NCI-H2196 treated with DMSO at 0.1 percent for 48 hours (cell line): Measurements from ENCODE around the gene KIF21A.
"Not testable (repeated sequence)": the region's sequence is repeated elsewhere in the genome, so short reads cannot be mapped to it uniquely, and the experiment has no call there.

Source experiments
- DNase-seq: peaks from one replicate; lab custom pipeline; 2025; ENCODE audit not compliant: unreplicated experiment; lab: John Stamatoyannopoulos, UW

Gene KIF21A

DNA sequence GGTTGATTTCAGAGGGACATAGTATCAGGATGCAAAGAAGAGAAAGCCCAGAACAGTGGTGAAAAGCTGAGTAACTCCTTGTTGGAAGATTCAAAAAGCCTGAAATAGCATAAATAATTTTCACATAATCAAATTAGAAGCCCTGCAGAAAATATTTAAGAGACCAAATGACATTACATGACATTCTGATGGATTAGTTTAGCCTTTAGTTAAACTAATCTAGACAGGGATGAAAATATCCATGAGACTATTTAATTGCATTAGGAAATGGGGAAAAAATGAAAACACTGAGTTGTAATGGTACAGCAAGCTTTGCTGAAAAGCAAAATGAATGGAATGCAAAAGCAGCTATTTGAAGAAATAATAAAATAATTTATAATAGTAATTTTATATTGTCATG is 91.8 kb downstream of the KIF21A start:
- DNase-seq: no peak

DNA sequence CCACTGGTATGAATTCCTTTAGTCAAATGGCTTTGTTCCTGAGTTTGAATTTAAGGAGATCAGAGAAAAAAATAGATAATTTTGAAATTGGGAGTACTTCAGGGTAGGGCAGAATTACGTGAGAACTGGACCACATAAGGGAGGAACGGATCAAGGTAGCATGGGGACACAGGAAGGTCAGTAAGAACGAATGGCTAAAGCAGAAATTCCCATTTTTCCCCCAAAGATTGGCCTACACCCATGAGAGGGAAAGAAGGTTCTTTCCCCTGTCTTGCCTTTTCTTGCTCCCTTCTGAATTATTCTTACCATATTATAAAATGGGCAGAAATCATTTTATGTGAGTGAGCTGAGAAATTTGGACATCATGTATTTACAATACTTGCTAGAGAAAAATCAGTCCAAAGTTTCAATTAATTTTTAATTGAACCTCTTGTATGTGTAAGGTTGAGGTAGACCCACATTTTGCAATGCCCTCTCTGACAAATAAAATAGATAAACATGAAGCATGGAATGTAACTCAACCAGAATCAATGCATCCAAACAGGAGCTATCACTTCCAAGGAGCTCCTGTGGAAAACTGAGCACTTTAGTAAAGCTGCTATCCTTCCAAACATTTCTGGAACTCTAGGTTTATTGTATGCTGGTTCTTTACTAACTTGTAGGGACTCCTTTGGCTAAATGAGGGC is 93.8 kb downstream of the KIF21A start:
- DNase-seq: no peak

DNA sequence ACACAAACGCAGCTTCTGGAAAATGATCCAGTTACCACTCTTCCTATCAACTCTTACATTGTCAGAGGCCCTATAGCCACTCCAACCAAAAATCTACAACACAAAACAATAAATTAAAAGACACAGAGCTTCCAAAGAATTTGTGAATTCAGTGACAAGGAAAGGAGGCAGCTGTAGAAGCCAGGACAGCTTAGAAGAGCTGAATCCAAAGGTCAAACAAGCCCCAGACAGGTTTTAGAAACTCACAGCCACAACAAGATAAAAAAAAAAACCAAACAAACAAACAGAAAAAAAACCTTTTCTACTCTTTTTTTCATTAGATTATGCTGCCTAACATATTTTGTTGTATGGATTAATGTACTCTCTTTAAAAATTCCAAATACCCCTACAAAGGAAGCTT is 94.4 kb downstream of the KIF21A start:
- DNase-seq: no peak

DNA sequence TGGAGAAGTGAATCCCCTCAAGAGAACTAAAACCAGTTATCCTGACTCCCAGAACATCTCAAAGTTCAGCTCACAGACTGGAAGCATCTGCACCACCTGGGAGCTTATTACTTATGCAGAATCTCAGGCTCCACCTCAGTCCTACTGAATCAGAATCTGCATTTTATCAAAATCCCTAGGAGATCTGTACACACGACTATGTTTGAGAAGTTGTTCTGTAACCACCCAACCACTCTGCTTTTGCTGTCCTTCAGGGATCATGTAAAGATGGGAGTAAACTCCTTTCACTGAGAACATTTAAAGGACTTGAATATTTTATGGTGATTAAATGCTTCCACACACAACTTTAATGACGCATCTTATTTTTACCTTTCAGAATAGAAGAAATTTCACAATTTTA is 98.0 kb downstream of the KIF21A start:
- DNase-seq: no peak

DNA sequence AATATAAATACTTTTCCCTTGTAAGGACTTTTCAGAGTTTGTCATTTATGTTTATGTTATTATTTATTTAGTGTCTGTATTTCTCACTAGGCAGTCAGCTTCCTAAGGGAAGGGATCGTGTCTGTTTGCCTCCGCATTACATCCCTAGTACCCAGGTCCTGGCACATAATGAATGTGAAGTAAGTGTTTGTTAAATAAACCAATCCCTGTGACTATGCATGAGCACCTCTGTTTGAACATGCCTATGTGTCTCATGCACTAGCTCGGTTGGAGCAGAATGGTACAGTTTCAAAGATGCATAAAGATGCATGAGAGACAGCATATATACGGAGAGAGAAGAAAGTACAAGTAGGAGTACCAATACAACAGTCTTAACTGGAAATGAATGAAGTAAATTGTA is 99.3 kb downstream of the KIF21A start:
- DNase-seq: no peak

DNA sequence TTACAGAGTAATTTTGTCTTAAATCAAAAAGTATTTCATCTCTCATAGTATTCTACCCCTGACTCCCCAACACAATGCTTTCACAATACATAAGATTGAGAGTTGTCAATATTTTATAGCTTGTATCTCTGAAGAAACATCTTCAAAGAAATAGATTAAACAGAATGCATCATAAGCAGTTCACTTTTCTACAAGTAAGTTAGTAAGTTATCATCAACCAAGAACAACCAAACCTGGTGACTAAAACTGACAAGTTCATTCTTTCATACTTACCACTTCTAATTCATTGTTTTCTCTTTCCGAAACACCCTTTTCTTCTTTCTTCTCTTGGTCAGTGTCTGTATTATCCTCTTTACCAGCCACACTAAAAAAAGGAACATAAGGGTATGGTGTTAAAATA is 101.2 kb downstream of the KIF21A start:
- DNase-seq: no peak

DNA sequence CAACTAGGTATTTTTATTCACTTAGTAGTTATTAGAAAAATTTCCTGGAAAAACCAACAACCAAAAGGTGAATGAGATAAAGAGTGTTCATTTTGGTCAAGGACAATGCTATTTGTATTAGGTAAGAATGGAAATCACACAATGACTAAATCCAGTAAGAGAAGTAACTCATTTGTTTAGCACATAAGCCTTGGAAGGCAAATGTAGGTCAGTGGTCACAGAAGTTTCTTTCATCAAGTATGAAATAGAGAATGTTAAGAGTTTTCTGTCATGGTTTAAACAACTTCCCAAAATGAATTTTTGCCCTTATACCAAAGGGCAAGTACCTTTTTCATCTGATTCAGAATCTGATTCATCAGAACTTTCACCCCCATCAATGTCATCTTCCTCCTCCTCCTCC is 101.7 kb downstream of the KIF21A start:
- DNase-seq: no peak

DNA sequence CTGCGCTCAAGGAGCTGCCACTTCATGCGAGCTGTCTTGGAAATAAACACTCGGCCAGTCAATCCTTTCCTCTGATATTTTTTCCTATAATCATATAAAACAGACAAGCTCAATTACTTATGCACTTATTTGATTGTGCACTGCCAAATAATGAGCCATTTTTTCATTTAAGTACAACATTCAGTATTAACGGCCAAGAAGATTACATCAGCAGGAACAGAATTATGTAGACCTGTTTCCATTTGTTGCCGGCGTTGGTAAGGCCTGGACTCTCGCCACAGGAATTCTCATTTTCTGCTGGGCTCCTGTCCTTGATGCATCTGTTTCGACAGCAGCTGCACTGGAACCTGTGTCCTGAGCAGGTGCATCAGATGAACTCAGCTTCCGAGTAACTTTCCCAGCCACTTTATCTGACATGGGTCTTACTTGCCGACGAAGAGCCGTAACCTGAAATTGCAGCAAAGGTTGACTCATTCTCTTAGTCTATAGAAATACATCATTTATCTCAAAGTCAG is 110.2 kb downstream of the KIF21A start:
- DNase-seq: no peak

DNA sequence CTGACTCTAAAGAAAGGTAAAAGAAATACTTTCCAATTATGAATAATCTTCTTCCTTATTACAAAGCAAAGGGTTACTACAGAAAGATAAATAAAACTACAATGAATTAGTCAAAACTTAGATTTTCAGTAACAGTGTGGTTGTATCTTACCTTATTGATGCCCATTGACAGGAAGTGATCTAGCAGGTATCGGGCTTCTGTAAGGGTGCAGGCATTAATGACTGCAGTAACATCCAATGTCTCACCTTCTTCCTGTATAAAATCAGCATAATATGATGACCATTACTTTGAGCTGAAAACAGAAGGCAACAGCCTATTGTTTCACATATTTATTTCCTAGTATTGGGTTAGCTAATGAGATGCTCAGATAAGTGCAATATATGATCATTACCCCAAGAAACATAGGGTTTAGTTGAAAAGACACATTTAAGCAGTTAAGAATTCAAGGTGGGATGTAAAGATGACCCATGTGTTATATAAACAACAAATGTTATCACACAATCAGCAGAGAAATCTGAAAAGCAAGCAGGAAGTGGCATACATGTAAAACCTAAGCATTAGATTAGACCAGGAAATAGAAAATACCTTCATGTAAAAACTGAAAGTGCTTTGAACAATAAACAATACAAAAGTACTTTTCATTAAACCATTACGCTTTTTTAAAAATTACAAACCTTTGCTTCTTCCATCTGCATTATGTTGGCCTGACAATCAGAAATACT is 111.2 kb downstream of the KIF21A start:
- DNase-seq: no peak

DNA sequence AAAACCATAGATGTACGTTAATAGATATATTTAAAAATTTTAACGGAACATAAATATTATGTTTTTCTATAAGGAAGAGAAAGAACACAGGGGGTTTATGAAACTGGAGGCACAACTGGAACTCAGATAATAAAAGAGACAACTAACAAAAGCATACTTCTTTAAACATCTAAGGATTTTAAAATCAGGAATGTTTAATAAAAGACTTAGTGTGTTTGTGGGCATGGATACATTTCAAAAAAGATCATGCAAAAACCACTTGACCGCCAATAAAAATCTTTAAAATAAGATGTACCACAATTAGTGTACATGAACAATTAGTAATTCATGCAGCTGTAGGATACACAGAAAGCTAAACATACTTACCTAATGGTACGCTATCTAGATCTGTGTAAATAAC is 113.0 kb downstream of the KIF21A start:
- no peak for DNase-seq

DNA sequence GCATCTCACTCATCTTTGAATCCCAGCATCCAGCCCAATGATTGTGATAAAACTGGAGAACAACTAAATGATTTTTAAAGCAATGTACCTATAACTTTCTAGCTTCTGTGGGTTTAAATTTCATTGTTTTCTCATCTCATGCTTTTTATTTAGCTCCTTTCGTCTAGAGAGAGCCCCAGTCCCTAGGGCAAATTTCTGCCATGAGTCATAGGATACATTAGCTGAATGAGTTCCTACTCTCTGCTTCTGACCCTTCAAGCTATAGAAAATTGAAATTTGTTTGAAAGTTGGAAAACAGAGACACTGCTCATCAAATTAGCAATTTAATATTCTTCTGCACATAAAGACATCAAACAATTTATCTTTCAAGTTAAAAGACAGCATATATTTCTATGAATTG is 113.9 kb downstream of the KIF21A start:
- no peak for DNase-seq

DNA sequence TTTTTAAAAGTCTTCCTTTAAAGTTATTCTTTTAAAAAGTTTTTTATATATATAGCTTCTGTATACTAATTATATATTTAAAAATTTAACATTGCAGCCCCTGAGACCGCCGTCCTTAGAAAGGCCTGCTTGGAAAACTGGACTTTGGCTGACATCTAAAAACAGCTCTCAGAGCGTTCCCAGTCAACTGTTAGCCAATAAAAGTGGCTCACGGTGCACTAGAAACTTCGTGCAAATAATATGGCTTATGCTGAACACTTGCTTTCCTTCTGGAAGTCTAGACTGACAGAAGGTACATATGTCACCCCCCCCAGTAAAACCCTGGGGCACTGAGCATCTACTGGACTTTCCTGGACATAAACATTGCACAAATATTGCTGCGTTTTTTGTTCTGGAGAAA is 115.0 kb downstream of the KIF21A start:
- no peak for DNase-seq

DNA sequence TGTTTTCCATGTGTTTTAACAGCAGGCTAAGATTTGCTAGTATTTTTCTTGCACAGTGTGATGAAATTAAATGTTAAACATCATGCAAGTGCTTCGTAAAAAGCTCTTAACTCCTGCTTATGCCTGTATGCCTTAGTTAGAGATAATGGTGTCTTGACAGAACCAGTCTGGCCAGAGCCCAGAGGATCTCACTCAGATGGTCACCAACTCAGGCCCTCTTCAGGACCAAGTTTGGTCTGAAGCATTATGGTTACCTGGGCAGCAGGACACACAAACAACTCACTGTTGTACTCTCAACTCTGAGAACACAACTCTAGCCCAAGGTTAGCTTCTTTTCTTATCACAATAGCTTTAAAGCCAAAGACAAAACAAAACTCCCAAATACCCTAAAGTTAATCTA is 115.4 kb downstream of the KIF21A start:
- no peak for DNase-seq

DNA sequence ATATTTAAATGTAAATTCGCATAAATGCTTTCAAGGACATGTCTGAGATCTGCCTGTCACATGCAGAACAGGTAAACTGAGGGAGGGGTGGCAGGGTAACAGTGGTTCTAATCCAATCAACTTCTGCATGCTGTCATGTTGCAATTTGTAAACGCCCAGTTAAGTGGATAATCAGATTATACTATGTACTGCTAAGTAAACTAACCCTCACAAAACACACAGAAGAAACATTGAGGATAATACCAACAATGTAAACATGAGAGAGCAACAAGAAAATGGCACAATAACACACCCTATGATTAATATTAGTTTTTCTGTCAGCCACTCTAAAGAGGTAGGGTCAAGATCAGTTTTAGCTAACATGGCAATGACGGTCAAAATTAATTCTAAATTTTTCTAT is 123.7 kb downstream of the KIF21A start:
- no peak for DNase-seq

DNA sequence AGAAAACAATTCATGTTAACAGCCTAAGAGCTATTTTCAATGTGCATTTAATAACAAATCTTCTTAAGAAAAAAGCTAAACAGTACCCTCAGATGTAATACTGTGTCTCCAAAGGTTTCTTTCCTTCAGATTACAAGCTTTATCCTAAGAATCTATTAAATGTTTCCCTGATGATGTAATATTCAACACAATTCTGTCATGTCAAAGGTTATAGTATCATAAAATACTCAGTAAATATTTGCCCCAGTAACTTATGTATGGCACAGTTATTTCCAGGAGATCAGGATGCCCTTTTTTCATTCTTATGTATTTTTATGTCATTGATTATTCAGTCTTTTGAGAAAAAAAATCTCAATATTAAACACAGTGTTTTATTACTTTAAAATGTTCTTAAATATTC is 128.4 kb downstream of the KIF21A start:
- DNase-seq: no peak

DNA sequence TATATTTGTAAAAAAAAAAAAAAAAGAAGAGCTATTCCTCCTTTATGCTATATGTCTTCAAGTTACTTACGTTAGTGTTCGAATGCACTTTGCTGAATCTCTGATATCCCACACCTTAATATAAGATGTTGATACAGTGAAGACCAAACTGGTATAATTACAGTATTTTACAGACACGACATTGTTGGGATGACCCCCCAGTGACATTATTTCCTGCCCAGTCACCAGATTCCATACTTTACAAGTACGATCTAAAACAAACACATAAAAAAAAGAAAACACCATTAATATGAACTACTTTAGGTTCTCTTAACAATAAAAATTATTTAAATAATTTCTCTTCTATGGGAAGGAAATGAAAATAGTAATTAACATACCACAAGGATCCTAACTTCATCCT is 133.4 kb downstream of the KIF21A start:
- DNase-seq: no peak

DNA sequence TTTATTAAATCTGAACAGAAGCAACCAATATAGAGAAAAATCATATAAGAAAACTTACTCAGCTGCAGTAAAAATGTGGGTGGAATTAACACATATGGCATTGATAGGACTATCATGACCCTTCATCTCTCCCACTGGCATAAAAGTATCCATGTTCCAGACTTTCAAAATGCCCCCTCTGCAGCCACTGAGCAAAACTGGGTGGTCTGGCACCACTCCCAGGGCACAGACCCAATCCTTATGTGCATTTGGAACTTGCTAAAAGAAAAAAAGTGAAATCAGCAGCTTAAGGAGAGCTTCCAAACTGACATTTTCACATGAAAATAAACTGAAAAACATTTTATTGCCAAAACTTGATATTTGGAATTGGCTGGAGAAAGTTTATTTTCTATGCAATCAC is 141.5 kb downstream of the KIF21A start:
- DNase-seq: no peak

DNA sequence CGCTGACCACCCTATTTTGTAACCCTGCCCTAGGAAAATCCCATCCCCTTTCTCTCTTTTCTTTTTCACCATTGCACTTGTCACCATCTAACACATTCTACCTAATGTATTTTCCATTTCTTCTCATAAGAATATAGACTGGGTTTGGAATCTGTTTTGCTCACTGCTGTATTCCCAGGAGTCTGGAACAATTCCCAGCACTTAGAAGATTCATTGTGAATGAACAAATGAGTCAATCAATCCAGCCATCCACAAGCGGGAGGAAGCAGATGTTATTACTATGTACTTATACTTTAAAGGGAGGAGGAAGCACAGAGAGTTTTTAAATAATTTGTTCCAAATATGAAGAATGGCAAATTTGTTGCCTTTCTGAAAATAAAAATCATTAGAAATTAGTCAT is 142.1 kb downstream of the KIF21A start:
- no peak for DNase-seq

DNA sequence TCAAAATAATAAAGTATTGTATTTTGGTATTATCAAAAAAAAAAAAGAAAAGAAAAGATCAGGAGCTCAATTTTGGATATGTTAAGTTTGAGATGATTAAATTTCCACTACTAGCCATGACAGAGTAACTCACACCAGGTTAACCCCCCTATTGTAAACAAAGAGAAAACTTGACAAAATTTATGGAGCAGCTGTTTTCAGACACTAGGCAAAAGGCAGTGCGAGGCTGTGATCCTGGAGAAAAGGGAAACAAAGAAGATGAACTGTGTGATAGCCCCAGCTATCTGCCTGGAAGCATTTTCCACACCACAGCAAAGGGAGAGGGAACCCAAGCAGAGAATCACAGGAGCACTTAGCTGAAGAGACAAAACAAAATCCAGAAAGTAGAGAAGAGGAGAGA is 145.0 kb downstream of the KIF21A start:
- DNase-seq: no peak

DNA sequence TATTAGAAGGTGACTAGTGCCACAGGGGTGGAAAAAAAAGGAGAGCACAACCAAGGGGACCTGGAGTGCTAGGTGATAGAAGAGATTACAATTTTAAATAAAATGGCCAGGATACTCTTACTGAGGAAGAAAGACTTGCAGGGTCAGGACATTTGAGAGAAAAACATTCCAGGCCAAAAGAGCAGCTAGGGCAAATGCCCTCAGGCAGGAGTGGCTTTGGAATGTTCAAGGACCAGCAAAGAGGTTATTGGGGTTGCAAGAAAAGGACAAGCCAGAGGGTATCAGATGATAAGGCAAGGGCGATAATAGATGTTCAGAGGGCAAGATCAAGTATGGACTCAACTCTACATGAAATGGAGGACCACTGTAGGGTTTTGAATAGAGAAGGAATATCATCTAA is 146.4 kb downstream of the KIF21A start:
- DNase-seq: no peak

DNA sequence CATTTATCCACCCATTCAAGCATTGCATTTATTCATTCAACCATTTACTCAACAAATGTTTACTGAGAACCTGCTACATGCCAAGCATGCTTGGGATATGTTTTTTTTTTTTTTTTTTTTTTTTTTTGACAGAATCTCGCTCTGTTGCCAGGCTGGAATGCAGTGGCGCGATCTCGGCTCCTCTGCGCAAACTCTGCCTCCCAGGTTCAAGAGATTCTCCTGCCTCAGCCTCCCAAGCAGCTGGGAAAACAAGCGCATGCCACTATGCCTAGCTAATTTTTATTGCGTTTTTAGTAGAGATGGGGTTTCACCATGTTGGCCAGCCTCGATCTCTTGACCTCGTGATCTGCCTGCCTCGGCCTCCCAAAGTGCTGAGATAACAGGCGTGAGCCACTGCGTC is 147.3 kb downstream of the KIF21A start:
- not testable (repeated sequence) for DNase-seq

DNA sequence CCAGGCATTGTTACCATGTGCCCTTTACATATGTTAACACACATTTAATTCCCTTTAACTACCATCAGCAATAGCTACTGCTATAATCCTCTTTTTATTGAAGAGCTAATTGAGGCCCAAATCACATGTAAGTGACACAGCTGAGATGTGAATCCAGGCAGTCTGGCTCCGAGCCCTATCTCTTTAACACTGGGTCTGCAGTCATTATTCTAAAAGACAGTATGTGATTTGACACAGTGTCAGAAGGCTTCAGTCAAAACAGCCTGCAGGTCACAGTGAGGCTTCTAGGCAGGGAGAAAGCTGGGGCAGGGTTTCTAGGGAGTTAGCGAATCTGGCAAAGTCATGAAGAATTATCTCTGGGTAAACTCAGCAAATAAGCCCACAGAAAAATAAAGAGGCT is 148.2 kb downstream of the KIF21A start:
- DNase-seq: no peak

DNA sequence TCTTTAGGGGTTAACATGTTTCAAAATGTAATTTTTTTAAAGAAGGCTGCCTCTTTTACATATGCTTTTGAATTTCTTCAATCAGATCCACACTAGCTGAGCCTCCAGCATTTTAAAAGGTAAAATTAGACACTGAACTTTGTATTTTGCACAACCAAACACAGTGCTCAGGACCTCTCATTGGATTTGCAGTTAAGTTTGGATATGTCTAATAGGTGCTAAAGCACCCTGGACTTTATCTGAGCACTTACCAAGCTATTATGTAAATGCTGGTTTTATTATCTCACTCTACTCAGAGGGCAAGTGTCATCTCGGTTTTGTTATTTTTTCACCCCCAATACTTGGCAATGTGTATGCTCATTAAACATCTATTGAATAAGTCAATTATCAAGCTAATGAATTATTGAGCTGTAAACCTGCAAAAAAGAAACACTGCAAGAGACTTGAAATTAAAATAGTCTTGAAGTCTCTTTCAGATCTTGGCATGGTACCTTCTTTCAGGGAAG is 150.7 kb downstream of the KIF21A start:
- DNase-seq: no peak
